ENCODE data around the gene KCNQ4. TPM values are rescaled to one million over a fixed set of nuclear protein-coding genes. Genes with fewer than 3 reads are reported as not detected.

KCNQ4 gene
- total RNA-seq, 1 experiment from 2014 or later: 1.4 TPM

GRCh38 chr1:40781608-40781971 is 2.0 kb upstream of the KCNQ4 start:
- Mint-ChIP-seq H3K27ac (no peak overlapping the region), H3K36me3 (ENCODE audit: insufficient read depth in 1 of 3, low read depth in 3 of 3) (peaks cover 7 to 15% (median 15%) of the 10 kb centered on the region in 3 experiments), H3K9me3 (peaks cover 14 to 15% of the 10 kb centered on the region in 2 experiments), H3K27me3 (ENCODE audit: low read depth) (peaks cover 56% of the 10 kb centered on the region), H3K4me3 (peak overlapping the region in 1 of 2 experiments; percentile 89; a peak in 1 of 5 replicates), H3K4me1 (peaks cover 15 to 28% of the 10 kb centered on the region in 2 experiments)
- no CpG with 5 or more reads among the region's 2 CpGs for WGBS (ENCODE audit: extremely low coverage, insufficient read length, low lambda C conversion rate)
- no peak overlapping the region for H3T11ph ChIP-seq (ENCODE audit: low read length)
- no peak overlapping the region for H3K18ac ChIP-seq (ENCODE audit: insufficient read length, low read depth, low read length)
- H3K4ac ChIP-seq (ENCODE audit: low read depth, low read length): no peak overlapping the region
- H3K4me1 ChIP-seq (ENCODE audit: insufficient read depth, low read length): no peaks in the 10 kb centered on the region; the same call in 1 of the 2 replicates
- H3K9me3 ChIP-seq (ENCODE audit: control insufficient read depth, low read depth, low read length): no peaks in the 10 kb centered on the region
- TF ChIP-seq, protein P1, sequence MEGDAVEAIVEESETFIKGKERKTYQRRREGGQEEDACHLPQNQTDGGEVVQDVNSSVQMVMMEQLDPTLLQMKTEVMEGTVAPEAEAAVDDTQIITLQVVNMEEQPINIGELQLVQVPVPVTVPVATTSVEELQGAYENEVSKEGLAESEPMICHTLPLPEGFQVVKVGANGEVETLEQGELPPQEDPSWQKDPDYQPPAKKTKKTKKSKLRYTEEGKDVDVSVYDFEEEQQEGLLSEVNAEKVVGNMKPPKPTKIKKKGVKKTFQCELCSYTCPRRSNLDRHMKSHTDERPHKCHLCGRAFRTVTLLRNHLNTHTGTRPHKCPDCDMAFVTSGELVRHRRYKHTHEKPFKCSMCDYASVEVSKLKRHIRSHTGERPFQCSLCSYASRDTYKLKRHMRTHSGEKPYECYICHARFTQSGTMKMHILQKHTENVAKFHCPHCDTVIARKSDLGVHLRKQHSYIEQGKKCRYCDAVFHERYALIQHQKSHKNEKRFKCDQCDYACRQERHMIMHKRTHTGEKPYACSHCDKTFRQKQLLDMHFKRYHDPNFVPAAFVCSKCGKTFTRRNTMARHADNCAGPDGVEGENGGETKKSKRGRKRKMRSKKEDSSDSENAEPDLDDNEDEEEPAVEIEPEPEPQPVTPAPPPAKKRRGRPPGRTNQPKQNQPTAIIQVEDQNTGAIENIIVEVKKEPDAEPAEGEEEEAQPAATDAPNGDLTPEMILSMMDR (conservative IDR thresholded peaks at IDR 0.05): no peak
- H3K79me2 ChIP-seq (ENCODE audit: insufficient read depth, low read length): no peaks in the 10 kb centered on the region
- H3K9ac ChIP-seq (ENCODE audit: extremely low read depth, insufficient read length, low read length): no peak overlapping the region
- DNase-seq: no peak
- H3K14ac ChIP-seq (ENCODE audit: insufficient read depth, low read length): no peak overlapping the region
- H3K27me3 ChIP-seq (ENCODE audit: insufficient read depth, low read length): peaks cover 9% of the 10 kb centered on the region; the same call in 1 of the 2 replicates
- no peaks in the 10 kb centered on the region for H4K20me1 ChIP-seq (ENCODE audit: control insufficient read depth, insufficient read depth, insufficient read length)
- H3K56ac ChIP-seq (ENCODE audit: insufficient read length, low read depth, low read length): no peak overlapping the region
- no peak overlapping the region for H4K91ac ChIP-seq (ENCODE audit: insufficient read length, low read depth, low read length)
- H2BK15ac ChIP-seq (ENCODE audit: low read depth, low read length): no peak overlapping the region
- H4K5ac ChIP-seq (ENCODE audit: insufficient read length, low read depth, low read length): no peak overlapping the region
- no peak overlapping the region for H4K8ac ChIP-seq (replicated peaks; ENCODE audit: insufficient read length, low read depth, low read length)
- H3K79me1 ChIP-seq (ENCODE audit: insufficient read depth, low read depth, low read length, poor library complexity, severe bottlenecking): no peaks in the 10 kb centered on the region
- H2BK12ac ChIP-seq (ENCODE audit: insufficient read length, low read depth, low read length): no peak overlapping the region
- H2BK5ac ChIP-seq (ENCODE audit: insufficient read length, low read length): no peak overlapping the region
- H2AFZ ChIP-seq (ENCODE audit: low read length): no peak overlapping the region
- H2BK20ac ChIP-seq (ENCODE audit: low read depth, low read length, poor library complexity, severe bottlenecking): no peak overlapping the region
- H2BK120ac ChIP-seq (ENCODE audit: low read depth, low read length, poor library complexity, severe bottlenecking): no peak overlapping the region
- no peak overlapping the region for H2AK5ac ChIP-seq (ENCODE audit: insufficient read length, low read length)
- H3K27ac ChIP-seq (ENCODE audit: insufficient read length, low read depth, low read length): no peak overlapping the region
- no peak overlapping the region for H3K23ac ChIP-seq (ENCODE audit: insufficient read length, low read depth, low read length)
- H3K23me2 ChIP-seq (ENCODE audit: insufficient read length, low read depth, low read length, poor library complexity, severe bottlenecking): peaks cover 17% of the 10 kb centered on the region
- H3K4me2 ChIP-seq (ENCODE audit: insufficient read depth, insufficient read length, low read length): no peak overlapping the region
